Mammary epithelial cell (primary cell): ENCODE measurements around the gene SLC52A1.

ENCODE experiments used
- CTCF ChIP-seq, 2 donors: IDR thresholded peaks in 1 of 2; conservative IDR thresholded peaks in 1 of 2; 2 replicates each; pipeline ENCODE4 v1.5.1; 2011 to 2012; ENCODE audit warnings: inconsistent platforms in 2 of 2, low read length in 2 of 2, mild to moderate bottlenecking in 2 of 2, control low read depth in 1 of 2, low read depth in 1 of 2; ENCODE audit not compliant: insufficient read depth in 1 of 2; ENCODE audit errors: extremely low read depth in 1 of 2
- EZH2 ChIP-seq: IDR thresholded peaks from 2 replicates; pipeline ENCODE4 v1.6.1; 2012; ENCODE audit warnings: low read length, inconsistent platforms, borderline replicate concordance

GRCh38 chr17:5027916-5028315 lies 7.3 kb downstream of the SLC52A1 start:
- no peak for TF ChIP-seq EZH2
- no peak for TF ChIP-seq CTCF (conservative IDR thresholded peaks at IDR 0.05 in 1 of 2, IDR thresholded peaks at IDR 0.05 in 1 of 2; ENCODE audit: extremely low read depth in 1 of 2, insufficient read depth in 1 of 2, low read depth in 1 of 2, low read length in 2 of 2)
